GM12874 (cell line): ENCODE data around the gene CEMP1.

Experiments used
- TF ChIP-seq, protein P1 (sequence below): IDR thresholded peaks from 2 replicates; pipeline ENCODE4 v1.5.1; 2011; ENCODE audit warnings: low read depth, mild to moderate bottlenecking, control low read depth, low read length, moderate library complexity; ENCODE audit not compliant: insufficient read depth

Gene CEMP1

DNA sequence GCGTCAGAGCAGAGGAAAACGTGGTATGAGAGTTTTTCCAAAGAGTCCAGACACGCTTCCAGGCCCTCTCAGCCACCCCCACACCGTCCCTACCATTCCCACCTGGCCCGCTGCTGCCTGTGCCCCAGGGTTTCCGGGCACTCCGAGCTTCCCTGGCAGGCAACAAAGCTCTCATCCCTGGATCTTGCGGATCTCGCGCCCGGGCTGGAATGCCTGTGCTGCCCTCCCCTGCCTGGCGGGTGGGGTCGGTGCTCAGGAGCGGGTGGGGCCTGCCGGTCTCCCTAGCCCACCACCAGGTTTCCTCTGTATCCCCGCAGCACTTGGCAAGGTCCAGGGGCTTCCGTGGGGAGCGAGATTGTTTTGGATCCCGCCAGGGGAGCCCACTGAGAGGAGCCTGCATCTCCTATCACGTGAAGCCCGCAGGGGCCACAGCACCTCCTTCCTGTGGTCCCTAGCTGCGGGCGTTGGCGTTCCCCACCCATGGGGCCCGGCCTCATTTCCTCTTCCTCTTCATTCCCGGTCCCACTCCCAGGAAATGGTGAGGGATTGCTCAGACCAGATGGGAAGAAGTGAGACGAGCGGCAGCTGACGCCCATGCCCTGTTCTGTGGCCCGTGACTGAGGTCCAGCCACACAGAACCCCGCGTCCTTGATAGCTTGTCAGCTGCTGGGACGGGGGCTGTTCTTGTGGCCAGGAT, 45.2 kb downstream of the CEMP1 start:
- TF ChIP-seq, protein P1, sequence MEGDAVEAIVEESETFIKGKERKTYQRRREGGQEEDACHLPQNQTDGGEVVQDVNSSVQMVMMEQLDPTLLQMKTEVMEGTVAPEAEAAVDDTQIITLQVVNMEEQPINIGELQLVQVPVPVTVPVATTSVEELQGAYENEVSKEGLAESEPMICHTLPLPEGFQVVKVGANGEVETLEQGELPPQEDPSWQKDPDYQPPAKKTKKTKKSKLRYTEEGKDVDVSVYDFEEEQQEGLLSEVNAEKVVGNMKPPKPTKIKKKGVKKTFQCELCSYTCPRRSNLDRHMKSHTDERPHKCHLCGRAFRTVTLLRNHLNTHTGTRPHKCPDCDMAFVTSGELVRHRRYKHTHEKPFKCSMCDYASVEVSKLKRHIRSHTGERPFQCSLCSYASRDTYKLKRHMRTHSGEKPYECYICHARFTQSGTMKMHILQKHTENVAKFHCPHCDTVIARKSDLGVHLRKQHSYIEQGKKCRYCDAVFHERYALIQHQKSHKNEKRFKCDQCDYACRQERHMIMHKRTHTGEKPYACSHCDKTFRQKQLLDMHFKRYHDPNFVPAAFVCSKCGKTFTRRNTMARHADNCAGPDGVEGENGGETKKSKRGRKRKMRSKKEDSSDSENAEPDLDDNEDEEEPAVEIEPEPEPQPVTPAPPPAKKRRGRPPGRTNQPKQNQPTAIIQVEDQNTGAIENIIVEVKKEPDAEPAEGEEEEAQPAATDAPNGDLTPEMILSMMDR: no peak

DNA sequence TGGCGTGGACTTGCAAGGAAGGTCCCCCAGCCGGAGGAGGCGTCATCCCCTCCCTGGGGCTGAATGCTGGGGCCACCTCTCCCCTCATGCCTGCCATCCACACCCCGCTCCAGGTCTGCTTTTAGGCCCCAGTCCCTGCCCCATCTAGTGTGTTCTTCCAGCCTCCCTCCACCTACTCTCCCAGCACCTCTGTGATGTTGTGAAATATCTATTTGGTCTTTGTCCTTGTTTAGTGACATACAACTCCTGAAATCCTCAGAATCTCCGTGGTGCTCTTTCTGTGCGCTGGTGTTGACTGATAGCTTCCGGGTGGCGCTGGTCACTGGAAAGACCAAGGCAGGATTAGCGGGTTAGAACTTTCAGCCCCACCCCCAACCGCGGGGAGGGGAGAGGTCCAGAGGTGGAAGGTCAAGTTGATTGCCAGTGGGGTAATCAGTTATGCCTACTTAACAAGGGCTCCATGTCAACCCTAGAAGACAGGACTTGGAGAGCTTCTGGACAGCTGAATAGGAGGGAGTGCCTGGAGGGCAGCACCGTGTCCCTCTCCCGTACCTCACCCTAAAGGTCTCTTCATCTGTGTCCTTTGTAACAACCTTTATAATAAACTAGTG, 46.2 kb downstream of the CEMP1 start:
- TF ChIP-seq, protein P1: no peak

DNA sequence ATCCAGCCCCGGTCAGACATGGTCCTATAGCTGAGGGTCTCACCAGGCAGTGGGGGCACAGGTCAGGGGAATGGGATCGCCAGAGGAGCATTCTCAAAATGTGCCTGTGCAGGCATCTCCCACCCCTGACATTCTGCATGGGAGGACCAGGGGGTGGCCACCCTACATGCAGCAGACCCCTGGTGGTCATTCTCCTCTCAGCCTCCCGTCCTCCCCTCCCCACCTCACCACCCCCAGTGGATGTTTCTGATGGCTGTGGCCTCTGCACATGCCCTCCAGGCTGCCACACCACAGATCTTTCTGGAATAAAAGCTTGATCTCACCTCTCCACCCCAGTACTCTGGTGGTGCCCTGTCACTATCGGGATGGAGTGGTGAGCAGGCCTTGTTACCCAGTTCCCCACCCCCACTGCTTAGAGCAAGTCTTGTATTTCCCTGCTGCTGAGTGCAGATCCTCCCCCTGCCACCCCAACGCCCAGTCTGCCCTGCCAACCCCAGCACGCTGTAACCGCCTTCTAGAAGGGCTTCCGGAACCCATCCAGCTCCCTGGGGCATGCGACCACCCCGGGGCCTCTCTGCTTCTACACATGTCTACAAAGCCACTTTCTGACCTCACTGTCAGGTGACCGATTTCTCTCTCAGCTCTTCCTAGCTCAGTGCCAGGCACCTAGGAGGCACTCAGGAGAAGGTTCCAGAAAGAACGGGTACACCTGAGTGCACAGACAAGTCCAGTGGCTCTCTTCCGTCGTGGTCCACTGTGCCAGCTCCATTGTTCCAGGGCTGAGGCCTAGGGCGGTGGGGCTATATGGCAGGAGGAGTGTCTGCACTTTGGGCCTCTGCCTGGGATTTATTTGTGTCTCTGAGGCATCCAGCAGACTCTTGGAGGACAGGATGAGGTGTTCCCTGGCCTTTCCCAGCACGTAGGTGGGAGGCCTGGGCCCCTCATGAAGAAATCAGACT, 47.0 kb downstream of the CEMP1 start:
- TF ChIP-seq, protein P1: no peak

DNA sequence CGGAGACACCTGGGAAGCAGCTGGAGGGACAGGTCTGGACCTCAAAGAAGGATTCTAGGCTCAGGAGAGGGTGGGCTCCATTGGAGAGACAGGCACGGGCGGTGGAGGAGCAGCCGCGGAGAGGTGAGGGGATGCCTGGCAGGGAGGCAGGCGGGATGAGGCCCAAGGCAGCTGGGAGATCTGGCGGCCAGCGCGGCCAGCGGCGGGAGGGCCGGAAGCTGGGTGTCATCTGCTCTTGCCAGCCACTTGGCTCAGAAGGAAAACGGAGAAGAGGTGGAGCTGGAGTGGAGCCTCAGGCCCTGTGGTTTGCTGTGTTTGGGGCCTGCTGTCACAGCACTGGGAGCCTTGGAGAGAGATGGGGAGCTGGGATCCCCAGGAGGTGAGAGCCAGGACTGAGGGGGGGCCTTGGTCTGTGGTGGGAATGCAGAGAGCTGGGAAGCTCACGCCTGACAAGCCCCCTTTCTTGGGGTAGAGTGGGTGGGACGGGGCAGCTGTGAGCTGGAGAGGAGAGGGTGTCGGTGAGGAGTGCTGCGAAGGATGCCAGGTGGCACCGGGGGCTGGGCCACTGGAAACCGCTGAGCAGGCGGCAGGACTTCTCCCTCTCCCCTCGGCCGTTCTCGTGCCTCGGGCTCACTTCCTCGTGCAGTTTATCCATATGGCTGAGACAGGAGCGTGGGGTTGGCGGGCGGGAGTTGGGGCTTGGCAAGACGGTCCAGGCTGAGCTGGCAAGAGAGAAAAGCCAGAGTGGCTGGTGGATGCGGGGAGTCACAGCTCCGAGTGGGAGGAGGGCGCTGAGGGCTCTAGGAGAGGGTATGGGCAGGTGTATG, 48.3 kb downstream of the CEMP1 start:
- TF ChIP-seq, protein P1: no peak

DNA sequence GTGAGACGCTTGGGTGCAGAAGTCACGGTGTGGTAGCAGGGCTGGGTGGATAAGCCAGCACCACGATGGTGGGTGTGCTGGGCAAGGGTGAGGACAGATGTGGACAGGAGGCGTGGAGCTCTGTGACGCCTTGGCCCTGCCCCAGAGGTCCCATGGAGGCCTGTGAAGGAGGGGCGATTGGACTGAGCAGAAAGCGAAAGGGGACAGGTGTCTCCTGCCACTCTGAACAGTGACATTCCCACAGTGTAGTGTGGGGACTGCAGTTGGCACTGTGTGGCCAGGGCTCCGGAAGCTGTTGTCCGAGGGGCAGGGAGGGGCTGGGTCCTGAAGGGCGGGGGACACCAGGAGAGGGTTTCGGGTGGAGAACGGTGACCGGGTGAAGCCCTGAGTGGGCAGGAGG, 49.0 kb downstream of the CEMP1 start:
- TF ChIP-seq, protein P1: no peak

DNA sequence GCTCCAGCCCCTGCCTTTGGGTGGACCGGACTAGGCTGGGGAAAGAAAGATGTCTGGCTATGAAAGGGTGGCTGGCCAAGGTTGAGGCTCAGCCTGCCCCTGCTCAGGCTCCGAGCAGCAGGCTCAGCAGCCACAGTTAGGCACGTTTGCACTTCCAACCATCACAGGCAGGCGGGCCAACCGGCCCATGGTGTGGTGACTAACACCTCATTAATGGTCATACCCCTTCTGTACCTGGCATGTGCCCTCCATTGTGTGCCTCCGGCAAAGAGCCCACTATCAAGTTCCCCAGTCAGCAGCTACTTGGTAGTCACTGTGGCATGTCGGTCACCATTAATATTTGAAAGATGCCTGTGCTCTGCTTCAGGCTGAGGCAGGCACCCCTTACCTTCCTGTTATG, 49.5 kb downstream of the CEMP1 start:
- TF ChIP-seq, protein P1: no peak
